ENCODE data around the gene CNTN6. TPM values are rescaled to one million over a fixed set of nuclear protein-coding genes. Genes with fewer than 3 reads are reported as not detected.

Gene CNTN6
- total and polyA plus RNA-seq, 4 experiments from 2014 or later = not detected

DNA sequence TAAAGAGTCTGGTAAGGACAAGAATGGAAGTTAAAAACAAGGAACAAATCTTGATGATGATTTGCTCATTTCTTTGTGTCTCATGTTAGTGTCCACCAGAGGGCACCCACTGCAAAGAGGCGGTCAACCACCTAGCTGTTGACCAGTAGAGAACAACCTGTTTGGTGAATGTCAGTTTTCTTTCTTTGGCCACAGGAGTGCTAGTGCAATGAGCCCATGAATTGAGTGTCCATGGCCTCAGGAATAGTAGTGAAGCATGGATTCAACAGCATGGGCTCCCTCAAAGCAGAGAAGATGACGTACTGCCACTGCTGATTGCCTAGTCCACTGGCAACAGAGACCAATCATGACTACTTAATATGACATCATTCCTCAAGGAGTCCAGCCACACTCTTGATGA is 10.7 kb upstream of the CNTN6 start:
- intact Hi-C loops (cut with micrococcal nuclease) = no loop called here

DNA sequence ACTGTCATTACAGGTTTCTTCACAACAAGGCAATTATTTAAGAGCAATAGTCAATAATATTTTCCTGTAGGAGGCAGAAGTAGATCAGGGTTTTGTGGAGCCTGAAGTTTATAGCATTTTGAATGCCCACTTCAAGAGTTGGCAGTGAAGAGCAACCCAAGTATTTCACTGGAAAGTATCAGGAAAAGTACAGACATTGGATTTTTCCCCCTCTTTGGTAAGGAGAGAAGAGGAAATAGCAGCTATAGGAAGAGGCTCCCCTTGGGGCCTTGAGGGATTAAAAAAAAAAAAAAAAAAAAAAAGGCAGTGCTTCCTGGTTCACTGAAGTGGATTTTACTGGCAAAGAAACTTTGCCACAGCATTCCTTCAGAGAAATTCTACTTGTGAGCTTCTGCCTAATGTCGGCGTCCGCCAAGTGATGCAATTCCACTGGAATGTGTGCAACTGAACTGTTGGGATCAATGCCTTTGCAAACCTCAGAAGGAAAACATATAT is 5.7 kb upstream of the CNTN6 start:
- ChIA-PET POLR2A (ENCODE audit: partially characterized antibody) (no interaction called here), CTCF (ENCODE audit: partially characterized antibody) (no interaction called here)
- Mint-ChIP-seq H3K27me3 (no peaks in the 10 kb centered on the region), H3K9me3 (peaks cover 0 to 6% (median under 1%) of the 10 kb centered on the region in 8 donors), H3K4me1 (no peaks in the 10 kb centered on the region), H3K4me3 (no peak overlapping the region), H3K27ac (no peak overlapping the region), H3K36me3 (no peaks in the 10 kb centered on the region)
- H3K4me3 ChIP-seq (ENCODE audit: low read length in 2 of 2) = no peak overlapping the region
- H3K9me3 ChIP-seq (ENCODE audit: control insufficient read depth in 1 of 2, low read length in 2 of 2) = no peaks in the 10 kb centered on the region
- no peak overlapping the region for H3K27ac ChIP-seq (ENCODE audit: low read depth, low read length)
- intact Hi-C loops (cut with micrococcal nuclease) = no loop called here
- DNase-seq = no peak
- H3K36me3 ChIP-seq (ENCODE audit: insufficient read depth, low read length) = no peaks in the 10 kb centered on the region
- no peaks in the 10 kb centered on the region for H3K27me3 ChIP-seq (ENCODE audit: insufficient read depth, low read length)
- H3K4me1 ChIP-seq (ENCODE audit: insufficient read depth, low read length) = no peaks in the 10 kb centered on the region

More for the DNA sequence above, 10.7 kb upstream of the CNTN6 start:
- Mint-ChIP-seq H3K4me3 (no peak overlapping the region), H3K36me3 (no peaks in the 10 kb centered on the region), H3K4me1 (no peaks in the 10 kb centered on the region), H3K27me3 (no peaks in the 10 kb centered on the region), H3K9me3 (peaks cover 0 to 3% (median 0%) of the 10 kb centered on the region in 8 donors), H3K27ac (no peak overlapping the region)
- H3K27me3 ChIP-seq (ENCODE audit: insufficient read depth, low read length) = no peaks in the 10 kb centered on the region
- no peaks in the 10 kb centered on the region for H3K4me1 ChIP-seq (ENCODE audit: insufficient read depth, low read length)
- peak in 1 of 5 donors; percentile 27 for DNase-seq
- CTCF ChIA-PET (ENCODE audit: partially characterized antibody) = no interaction called here
- H3K9me3 ChIP-seq (ENCODE audit: control insufficient read depth in 1 of 2, low read length in 2 of 2) = no peaks in the 10 kb centered on the region
- H3K27ac ChIP-seq (ENCODE audit: low read depth, low read length) = no peak overlapping the region
- H3K4me3 ChIP-seq (ENCODE audit: low read length in 2 of 2) = no peak overlapping the region
- POLR2A ChIA-PET (ENCODE audit: partially characterized antibody) = no interaction called here
- no peaks in the 10 kb centered on the region for H3K36me3 ChIP-seq (ENCODE audit: insufficient read depth, low read length)

DNA sequence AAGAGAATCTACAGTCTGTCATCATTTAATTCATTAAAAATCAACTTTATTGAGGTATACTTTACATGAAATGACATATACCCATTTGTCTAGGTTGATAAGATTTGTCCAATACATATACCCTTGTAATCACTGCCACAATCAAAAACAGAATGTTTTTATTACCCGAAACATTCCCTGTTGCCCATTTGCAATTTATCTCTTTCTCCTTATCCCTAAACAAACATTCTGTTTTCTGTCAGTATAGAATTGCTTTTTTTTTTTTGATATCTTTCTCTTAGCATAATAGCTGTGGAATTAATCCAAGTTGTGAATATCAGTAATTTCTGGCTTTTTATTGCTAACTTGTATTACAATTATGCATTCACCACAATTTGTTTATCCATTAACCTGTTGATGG is 4.3 kb upstream of the CNTN6 start:
- no peaks in the 10 kb centered on the region for H3K9me3 ChIP-seq (ENCODE audit: control insufficient read depth in 1 of 2, low read length in 2 of 2)
- peaks cover 0 to 12% (median 3%) of the 10 kb centered on the region in 8 donors for H3K9me3 Mint-ChIP-seq
- CTCF ChIA-PET (ENCODE audit: partially characterized antibody) = no interaction called here
- no peaks in the 10 kb centered on the region for H3K4me1 Mint-ChIP-seq
- H3K27me3 ChIP-seq (ENCODE audit: insufficient read depth, low read length) = no peaks in the 10 kb centered on the region
- H3K27me3 Mint-ChIP-seq = no peaks in the 10 kb centered on the region
- intact Hi-C loops (cut with micrococcal nuclease) = no loop called here
- no peaks in the 10 kb centered on the region for H3K36me3 ChIP-seq (ENCODE audit: insufficient read depth, low read length)
- POLR2A ChIA-PET (ENCODE audit: partially characterized antibody) = no interaction called here
- no peak for DNase-seq
- no peaks in the 10 kb centered on the region for H3K36me3 Mint-ChIP-seq
- no peak overlapping the region for H3K4me3 ChIP-seq (ENCODE audit: low read length in 2 of 2)
- no peaks in the 10 kb centered on the region for H3K4me1 ChIP-seq (ENCODE audit: insufficient read depth, low read length)
- no peak overlapping the region for H3K27ac ChIP-seq (ENCODE audit: low read depth, low read length)
- H3K27ac Mint-ChIP-seq = no peak overlapping the region
- no peak overlapping the region for H3K4me3 Mint-ChIP-seq

DNA sequence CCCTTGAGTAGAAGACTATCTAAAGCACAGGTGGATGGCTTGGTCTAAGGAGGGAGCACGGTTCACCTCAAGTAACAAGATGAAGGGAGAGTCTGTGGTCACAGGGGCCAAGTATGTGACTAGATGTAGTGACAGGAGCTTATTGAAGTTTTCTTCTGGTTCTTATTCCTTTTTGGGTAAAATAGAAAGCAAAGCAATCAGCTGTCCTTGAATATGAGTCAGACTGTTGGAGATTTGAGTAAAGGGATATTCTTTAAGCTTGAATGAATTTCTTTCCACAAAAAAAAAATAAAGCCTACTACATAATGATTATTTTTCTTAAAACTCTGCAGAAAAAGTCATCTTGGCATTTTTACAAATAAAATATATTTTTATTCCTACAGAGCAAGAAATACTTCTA is 1.5 kb upstream of the CNTN6 start:
- ChIA-PET POLR2A (ENCODE audit: partially characterized antibody) (no interaction called here), CTCF (ENCODE audit: partially characterized antibody) (no interaction called here)
- H3K27ac ChIP-seq (ENCODE audit: low read depth, low read length) = no peak overlapping the region
- Mint-ChIP-seq H3K4me3 (no peak overlapping the region), H3K27me3 (no peaks in the 10 kb centered on the region), H3K4me1 (no peaks in the 10 kb centered on the region), H3K9me3 (peaks cover 0 to 12% (median 4%) of the 10 kb centered on the region in 8 donors), H3K36me3 (no peaks in the 10 kb centered on the region), H3K27ac (no peak overlapping the region)
- no peaks in the 10 kb centered on the region for H3K36me3 ChIP-seq (ENCODE audit: insufficient read depth, low read length)
- H3K4me1 ChIP-seq (ENCODE audit: insufficient read depth, low read length) = no peaks in the 10 kb centered on the region
- H3K9me3 ChIP-seq (ENCODE audit: control insufficient read depth in 1 of 2, low read length in 2 of 2) = no peaks in the 10 kb centered on the region
- H3K27me3 ChIP-seq (ENCODE audit: insufficient read depth, low read length) = no peaks in the 10 kb centered on the region
- no peak for DNase-seq
- H3K4me3 ChIP-seq (ENCODE audit: low read length in 2 of 2) = no peak overlapping the region
- intact Hi-C loops (cut with micrococcal nuclease) = no loop called here

DNA sequence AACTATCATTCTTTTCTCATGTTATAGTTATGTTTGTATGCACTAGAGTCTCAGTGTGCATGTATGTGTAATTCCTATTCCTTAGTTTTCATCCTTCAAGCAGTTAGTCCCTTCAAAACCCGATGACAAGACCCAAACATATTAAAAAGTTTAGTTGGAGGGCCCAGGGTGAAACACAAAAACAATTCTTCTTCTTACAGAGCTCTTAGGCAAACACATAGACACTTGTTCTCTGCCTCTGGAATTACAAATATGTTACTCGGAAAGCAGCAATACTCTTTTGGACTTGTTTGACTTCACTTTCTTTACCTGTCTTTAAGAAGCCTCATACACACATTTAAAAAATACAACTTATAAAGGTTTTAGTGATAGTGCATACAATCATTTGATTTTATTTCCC is 763 bp upstream of the CNTN6 start:
- DNase-seq = no peak
- Histone ChIP-seq H3K4me3 (ENCODE audit: low read length in 2 of 2) (no peak overlapping the region), H3K9me3 (ENCODE audit: control insufficient read depth in 1 of 2, low read length in 2 of 2) (no peaks in the 10 kb centered on the region), H3K36me3 (ENCODE audit: insufficient read depth, low read length) (no peaks in the 10 kb centered on the region), H3K27me3 (ENCODE audit: insufficient read depth, low read length) (no peaks in the 10 kb centered on the region), H3K4me1 (ENCODE audit: insufficient read depth, low read length) (no peaks in the 10 kb centered on the region), H3K27ac (ENCODE audit: low read depth, low read length) (no peak overlapping the region)
- ChIA-PET CTCF (ENCODE audit: partially characterized antibody) (no interaction called here), POLR2A (ENCODE audit: partially characterized antibody) (no interaction called here)
- Mint-ChIP-seq H3K27me3 (no peaks in the 10 kb centered on the region), H3K9me3 (peaks cover 0 to 12% (median 5%) of the 10 kb centered on the region in 8 donors), H3K4me3 (no peak overlapping the region), H3K36me3 (no peaks in the 10 kb centered on the region), H3K4me1 (no peaks in the 10 kb centered on the region), H3K27ac (no peak overlapping the region)
- intact Hi-C loops (cut with micrococcal nuclease) = no loop called here

DNA sequence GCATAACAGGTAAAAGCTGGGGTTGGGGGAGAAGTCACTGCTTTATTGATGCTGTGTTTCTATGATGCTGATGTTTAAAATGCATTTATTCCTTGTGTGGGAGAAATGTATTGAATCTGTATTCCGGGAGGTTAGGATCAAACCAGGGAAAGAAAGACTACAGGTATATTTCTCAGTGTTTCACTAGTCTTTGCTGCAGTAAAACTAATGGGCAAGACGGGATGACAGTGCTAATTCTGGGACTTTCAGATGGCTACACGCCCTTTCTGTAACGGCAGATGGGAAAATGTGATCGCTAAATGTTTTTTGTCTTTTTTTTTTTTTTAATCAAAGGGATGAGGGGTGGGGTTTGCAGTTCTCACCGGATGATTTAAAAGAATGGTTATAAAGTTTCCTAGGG is 393 bp downstream of the CNTN6 start:
- H3K4me3 ChIP-seq (ENCODE audit: low read length in 2 of 2) = no peak overlapping the region
- Mint-ChIP-seq H3K27ac (no peak overlapping the region), H3K4me1 (no peaks in the 10 kb centered on the region), H3K36me3 (no peaks in the 10 kb centered on the region), H3K9me3 (peaks cover 0 to 12% (median 5%) of the 10 kb centered on the region in 8 donors), H3K4me3 (no peak overlapping the region), H3K27me3 (no peaks in the 10 kb centered on the region)
- no peaks in the 10 kb centered on the region for H3K9me3 ChIP-seq (ENCODE audit: control insufficient read depth in 1 of 2, low read length in 2 of 2)
- no peaks in the 10 kb centered on the region for H3K27me3 ChIP-seq (ENCODE audit: insufficient read depth, low read length)
- POLR2A ChIA-PET (ENCODE audit: partially characterized antibody) = no interaction called here
- H3K4me1 ChIP-seq (ENCODE audit: insufficient read depth, low read length) = no peaks in the 10 kb centered on the region
- no peaks in the 10 kb centered on the region for H3K36me3 ChIP-seq (ENCODE audit: insufficient read depth, low read length)
- no peak for DNase-seq
- intact Hi-C loops (cut with micrococcal nuclease) = no loop called here
- H3K27ac ChIP-seq (ENCODE audit: low read depth, low read length) = no peak overlapping the region
- CTCF ChIA-PET (ENCODE audit: partially characterized antibody) = no interaction called here

DNA sequence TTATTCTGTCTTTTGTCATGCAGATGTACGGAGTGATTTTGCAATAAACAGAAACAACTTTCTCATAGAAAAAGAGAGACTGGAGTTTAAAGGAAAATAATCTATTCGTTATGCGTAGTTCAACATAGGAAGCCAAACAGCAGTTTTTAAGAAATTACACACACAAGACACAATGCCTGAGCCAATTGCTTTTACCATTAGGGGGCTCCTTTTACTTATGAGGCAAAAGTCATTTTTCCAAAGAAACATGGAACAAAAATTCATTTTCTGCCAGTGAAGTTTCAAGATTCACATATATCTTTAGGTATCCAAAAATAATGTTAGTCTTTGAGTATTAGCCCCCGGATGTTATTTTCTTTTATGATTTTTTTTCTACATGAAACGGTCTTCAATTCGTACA is 10.7 kb downstream of the CNTN6 start:
- Histone ChIP-seq H3K27me3 (ENCODE audit: insufficient read depth, low read length) (no peaks in the 10 kb centered on the region), H3K4me1 (ENCODE audit: insufficient read depth, low read length) (no peaks in the 10 kb centered on the region), H3K9me3 (ENCODE audit: control insufficient read depth in 1 of 2, low read length in 2 of 2) (no peaks in the 10 kb centered on the region), H3K27ac (ENCODE audit: low read depth, low read length) (no peak overlapping the region), H3K4me3 (ENCODE audit: low read length in 2 of 2) (no peak overlapping the region), H3K36me3 (ENCODE audit: insufficient read depth, low read length) (no peaks in the 10 kb centered on the region)
- H3K36me3 Mint-ChIP-seq = no peaks in the 10 kb centered on the region
- no peaks in the 10 kb centered on the region for H3K27me3 Mint-ChIP-seq
- H3K27ac Mint-ChIP-seq = no peak overlapping the region
- no peak for DNase-seq
- ChIA-PET CTCF (ENCODE audit: partially characterized antibody) (no interaction called here), POLR2A (ENCODE audit: partially characterized antibody) (no interaction called here)
- H3K4me1 Mint-ChIP-seq = no peaks in the 10 kb centered on the region
- intact Hi-C loops (cut with micrococcal nuclease) = no loop called here
- peaks cover 0 to 8% (median under 1%) of the 10 kb centered on the region in 8 donors for H3K9me3 Mint-ChIP-seq
- H3K4me3 Mint-ChIP-seq = no peak overlapping the region

DNA sequence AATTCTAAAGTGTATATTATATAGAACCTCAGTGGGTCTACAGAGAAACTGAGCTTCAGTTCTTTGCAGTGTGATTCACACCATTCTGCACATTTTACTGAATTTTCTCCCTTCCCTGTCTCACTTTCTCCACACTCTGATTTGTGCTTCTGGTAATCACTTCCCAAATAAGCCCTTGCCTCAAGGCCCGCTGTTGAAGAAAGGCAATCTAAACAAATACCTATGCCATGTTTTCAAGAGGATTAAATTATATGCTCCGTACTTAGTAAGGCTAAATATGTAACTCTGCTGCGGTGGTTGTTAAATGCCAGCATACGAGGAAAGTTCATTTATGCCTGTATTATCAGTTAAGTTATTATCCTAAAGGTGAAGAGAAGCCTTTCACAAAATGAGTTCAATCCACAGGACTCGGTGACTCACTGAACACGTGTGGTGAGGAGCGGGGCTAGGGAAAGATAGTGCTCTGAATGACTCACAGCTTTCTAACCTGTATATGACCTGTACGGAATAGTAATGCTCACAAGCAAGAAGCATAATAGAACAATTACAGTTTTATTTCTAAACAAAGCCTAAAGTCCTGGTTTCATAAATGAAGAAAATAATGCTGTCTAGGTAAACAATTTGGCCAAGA is 25.1 kb downstream of the CNTN6 start:
- no peak overlapping the region for H3K4me3 Mint-ChIP-seq
- Histone ChIP-seq H3K4me1 (ENCODE audit: insufficient read depth, low read length) (no peaks in the 10 kb centered on the region), H3K9me3 (ENCODE audit: control insufficient read depth in 1 of 2, low read length in 2 of 2) (peaks cover 0 to 4% of the 10 kb centered on the region in 2 donors), H3K36me3 (ENCODE audit: insufficient read depth, low read length) (no peaks in the 10 kb centered on the region), H3K4me3 (ENCODE audit: low read length in 2 of 2) (no peak overlapping the region), H3K27me3 (ENCODE audit: insufficient read depth, low read length) (no peaks in the 10 kb centered on the region), H3K27ac (ENCODE audit: low read depth, low read length) (no peak overlapping the region)
- DNase-seq = no peak
- no peaks in the 10 kb centered on the region for H3K27me3 Mint-ChIP-seq
- CTCF ChIA-PET (ENCODE audit: partially characterized antibody) = no interaction called here
- intact Hi-C loops (cut with micrococcal nuclease) = no loop called here
- no peak overlapping the region for H3K27ac Mint-ChIP-seq
- POLR2A ChIA-PET (ENCODE audit: partially characterized antibody) = no interaction called here
- H3K4me1 Mint-ChIP-seq = peaks cover 0 to 2% (median 0%) of the 10 kb centered on the region in 4 donors
- H3K36me3 Mint-ChIP-seq = no peaks in the 10 kb centered on the region
- H3K9me3 Mint-ChIP-seq = peaks cover 0 to 11% (median 4%) of the 10 kb centered on the region in 8 donors

Data from CD4-positive, alpha-beta memory T cell (primary cell).